ENCODE data around the gene EAF1.

GRCh38 chr3:15458212-15458780 lies 30.9 kb downstream of the EAF1 start:
- TF ChIP-seq CTCF (conservative IDR thresholded peaks at IDR 0.05 in 1 of 2, IDR thresholded peaks at IDR 0.05 in 1 of 2; ENCODE audit: extremely low read depth in 1 of 2, insufficient read depth in 1 of 2, low read depth in 1 of 2, low read length in 2 of 2) (no peak), EZH2 (IDR thresholded peaks at IDR 0.05; ENCODE audit: borderline replicate concordance, low read length) (no peak)

All from mammary epithelial cell (primary cell).